WTC11 (cell line): ENCODE results near the gene TBX2.

Source experiments
- ATF3 ChIP-seq: sonication (generic); formaldehyde crosslinking; conservative IDR thresholded peaks from 2 replicates; pipeline ENCODE4 v1.8.1; 2022; ENCODE audit warnings: mild to moderate bottlenecking, missing genetic modification reagents
- CREB1 ChIP-seq: sonication (generic); formaldehyde crosslinking; IDR thresholded peaks from 2 replicates; pipeline ENCODE4 v1.8.0; 2023; ENCODE audit warnings: mild to moderate bottlenecking, missing genetic modification reagents
- CTCF ChIP-seq: fragments of 200-600 bp; IDR thresholded peaks from 2 replicates; pipeline ENCODE4 v1.8.0; 2022; ENCODE audit warnings: antibody characterized with exemption
- FOXP1 ChIP-seq: sonication (generic); formaldehyde crosslinking; IDR thresholded peaks from 2 replicates; pipeline ENCODE4 v1.8.0; 2022; ENCODE audit warnings: missing genetic modification reagents, mild to moderate bottlenecking, moderate library complexity, borderline replicate concordance
- JUN ChIP-seq: sonication (generic); formaldehyde crosslinking; IDR thresholded peaks from 2 replicates; pipeline ENCODE4 v1.8.0; 2023; ENCODE audit warnings: mild to moderate bottlenecking, missing genetic modification reagents
- MAX ChIP-seq: sonication (generic); formaldehyde crosslinking; IDR thresholded peaks from 2 replicates; pipeline ENCODE4 v1.8.0; 2022; ENCODE audit warnings: mild to moderate bottlenecking, missing genetic modification reagents
- NFYB ChIP-seq: sonication (generic); formaldehyde crosslinking; conservative IDR thresholded peaks from 2 replicates; pipeline ENCODE4 v1.8.0; 2022; ENCODE audit warnings: low read depth, missing genetic modification reagents
- NR1H2 ChIP-seq: sonication (generic); formaldehyde crosslinking; IDR thresholded peaks from 2 replicates; pipeline ENCODE4 v1.9.0; 2021; ENCODE audit warnings: mild to moderate bottlenecking, moderate library complexity, missing genetic modification reagents
- NR2C2 ChIP-seq: sonication (generic); formaldehyde crosslinking; IDR thresholded peaks from 2 replicates; pipeline ENCODE4 v1.8.0; 2022; ENCODE audit warnings: mild to moderate bottlenecking, missing genetic modification reagents
- SMAD3 ChIP-seq: sonication (generic); formaldehyde crosslinking; IDR thresholded peaks from 2 replicates; pipeline ENCODE4 v1.8.0; 2022; ENCODE audit warnings: missing genetic modification reagents, mild to moderate bottlenecking, borderline replicate concordance
- TEAD1 ChIP-seq: sonication (generic); formaldehyde crosslinking; IDR thresholded peaks from 2 replicates; pipeline ENCODE4 v1.8.0; 2022; ENCODE audit warnings: mild to moderate bottlenecking, missing genetic modification reagents
- ZNF138 ChIP-seq: sonication (generic); formaldehyde crosslinking; conservative IDR thresholded peaks from 2 replicates; pipeline ENCODE4 v1.8.1; 2022; ENCODE audit warnings: mild to moderate bottlenecking, moderate library complexity, missing genetic modification reagents
- ZNF317 ChIP-seq: sonication (generic); formaldehyde crosslinking; IDR thresholded peaks from 2 replicates; pipeline ENCODE4 v1.8.1; 2023; ENCODE audit warnings: low read depth, mild to moderate bottlenecking, moderate library complexity, missing genetic modification reagents, borderline replicate concordance

GRCh38 chr17:61444075-61444474, 44.4 kb downstream of the TBX2 start:
- TF ChIP-seq MAX (CRISPR knock-in tag): no peak
- no peak for TF ChIP-seq CTCF
- TF ChIP-seq FOXP1 (CRISPR knock-in tag): no peak
- TF ChIP-seq CREB1: no peak
- no peak for TF ChIP-seq NFYB
- no peak for TF ChIP-seq NR1H2 (CRISPR knock-in tag)
- no peak for TF ChIP-seq ATF3 (CRISPR knock-in tag)
- TF ChIP-seq NR2C2 (CRISPR knock-in tag): no peak
- TF ChIP-seq ZNF317 (CRISPR knock-in tag): no peak
- no peak for TF ChIP-seq ZNF138
- no peak for TF ChIP-seq SMAD3
- no peak for TF ChIP-seq JUN (CRISPR knock-in tag)
- no peak for TF ChIP-seq TEAD1 (CRISPR knock-in tag)
